Astrocyte of the cerebellum (primary cell): ENCODE data around the gene SDCCAG8.

ENCODE experiments used
- DNase-seq: peaks from one replicate; pipeline ENCODE4 v3.0.0-alpha.2; 2011; ENCODE audit warnings: low read depth
- H3K4me3 ChIP-seq: 2 replicates; pipeline ENCODE4 v1.5.1; 2011; ENCODE audit warnings: mild to moderate bottlenecking, low read depth, low read length, moderate library complexity
- in situ Hi-C: cut with HindIII; loops from 2 replicates; pipeline ENCODE4 v1.10.0; 2017; ENCODE audit warnings: low sequenced_read_pairs
- TF ChIP-seq, protein P1 (sequence below): IDR thresholded peaks from 2 replicates; pipeline ENCODE4 v1.5.1; 2012; ENCODE audit warnings: low read length, low read depth, moderate library complexity, mild to moderate bottlenecking; ENCODE audit errors: missing control alignments

The SDCCAG8 gene

DNA sequence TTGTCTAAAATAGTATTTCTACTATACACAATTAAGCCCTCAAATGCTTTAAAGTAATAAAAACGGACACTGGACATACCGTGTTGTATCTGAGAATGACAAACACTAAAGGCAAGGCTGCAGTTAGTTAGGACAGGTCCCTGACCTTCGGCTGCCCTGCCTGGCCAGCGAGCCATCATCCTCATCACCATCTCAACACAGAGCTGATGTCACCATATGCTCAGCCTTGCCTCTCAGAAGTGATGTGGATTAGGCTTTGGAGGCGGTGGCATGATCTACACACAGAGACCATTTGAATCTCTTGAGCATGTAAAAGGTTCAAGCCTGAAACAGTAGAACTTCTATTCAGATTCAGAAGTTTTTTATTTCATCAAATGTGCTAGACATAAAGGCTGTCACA is 244.7 kb downstream of the SDCCAG8 start:
- TF ChIP-seq, protein P1, sequence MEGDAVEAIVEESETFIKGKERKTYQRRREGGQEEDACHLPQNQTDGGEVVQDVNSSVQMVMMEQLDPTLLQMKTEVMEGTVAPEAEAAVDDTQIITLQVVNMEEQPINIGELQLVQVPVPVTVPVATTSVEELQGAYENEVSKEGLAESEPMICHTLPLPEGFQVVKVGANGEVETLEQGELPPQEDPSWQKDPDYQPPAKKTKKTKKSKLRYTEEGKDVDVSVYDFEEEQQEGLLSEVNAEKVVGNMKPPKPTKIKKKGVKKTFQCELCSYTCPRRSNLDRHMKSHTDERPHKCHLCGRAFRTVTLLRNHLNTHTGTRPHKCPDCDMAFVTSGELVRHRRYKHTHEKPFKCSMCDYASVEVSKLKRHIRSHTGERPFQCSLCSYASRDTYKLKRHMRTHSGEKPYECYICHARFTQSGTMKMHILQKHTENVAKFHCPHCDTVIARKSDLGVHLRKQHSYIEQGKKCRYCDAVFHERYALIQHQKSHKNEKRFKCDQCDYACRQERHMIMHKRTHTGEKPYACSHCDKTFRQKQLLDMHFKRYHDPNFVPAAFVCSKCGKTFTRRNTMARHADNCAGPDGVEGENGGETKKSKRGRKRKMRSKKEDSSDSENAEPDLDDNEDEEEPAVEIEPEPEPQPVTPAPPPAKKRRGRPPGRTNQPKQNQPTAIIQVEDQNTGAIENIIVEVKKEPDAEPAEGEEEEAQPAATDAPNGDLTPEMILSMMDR, result no peak
- in situ Hi-C loops, result no loop called here
- no peak overlapping the region for H3K4me3 ChIP-seq

DNA sequence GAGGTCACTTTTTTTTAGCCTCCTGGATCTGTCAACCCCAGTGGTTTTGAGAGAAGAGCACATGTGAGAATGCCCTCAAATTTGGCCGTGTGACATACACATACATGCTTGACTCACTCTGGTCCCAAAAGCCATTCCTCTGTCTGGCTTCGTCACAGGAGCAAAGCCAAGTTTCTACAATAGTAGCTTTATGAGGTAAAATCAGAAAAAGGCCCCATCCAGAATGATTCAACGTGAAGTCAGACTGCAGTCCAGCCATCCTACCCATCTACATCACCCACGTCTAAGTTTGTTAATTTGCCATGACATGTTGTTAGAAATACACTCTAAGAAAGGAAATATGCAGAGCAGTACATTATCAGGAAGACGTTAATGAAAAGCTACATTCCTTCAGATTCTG is 245.2 kb downstream of the SDCCAG8 start:
- DNase-seq, result no peak
- H3K4me3 ChIP-seq, result no peak overlapping the region
- in situ Hi-C loops, result no loop called here
- TF ChIP-seq, protein P1, result no peak

More for the DNA sequence above, 244.7 kb downstream of the SDCCAG8 start:
- DNase-seq, result no peak

DNA sequence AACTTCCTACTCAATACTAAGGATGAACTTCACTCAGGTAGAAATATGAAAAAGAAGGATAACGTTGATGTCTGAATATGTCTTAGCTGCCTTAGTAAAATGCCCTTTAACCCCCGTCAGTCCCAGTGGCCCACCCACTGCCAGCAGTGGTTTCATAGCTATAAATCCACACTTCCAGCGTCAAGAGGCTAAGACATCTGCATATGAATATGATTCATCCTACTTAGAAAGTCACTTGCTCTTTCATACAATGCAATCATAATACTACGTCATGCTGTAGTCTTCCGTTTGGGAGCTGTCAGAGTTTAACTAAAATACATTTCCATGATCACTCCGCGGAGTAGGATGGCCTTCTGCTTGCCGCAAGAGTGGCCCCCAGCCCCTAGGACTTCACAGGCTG is 247.3 kb downstream of the SDCCAG8 start:
- TF ChIP-seq, protein P1, result no peak
- DNase-seq, result no peak
- in situ Hi-C loops, result no loop called here
- no peak overlapping the region for H3K4me3 ChIP-seq

DNA sequence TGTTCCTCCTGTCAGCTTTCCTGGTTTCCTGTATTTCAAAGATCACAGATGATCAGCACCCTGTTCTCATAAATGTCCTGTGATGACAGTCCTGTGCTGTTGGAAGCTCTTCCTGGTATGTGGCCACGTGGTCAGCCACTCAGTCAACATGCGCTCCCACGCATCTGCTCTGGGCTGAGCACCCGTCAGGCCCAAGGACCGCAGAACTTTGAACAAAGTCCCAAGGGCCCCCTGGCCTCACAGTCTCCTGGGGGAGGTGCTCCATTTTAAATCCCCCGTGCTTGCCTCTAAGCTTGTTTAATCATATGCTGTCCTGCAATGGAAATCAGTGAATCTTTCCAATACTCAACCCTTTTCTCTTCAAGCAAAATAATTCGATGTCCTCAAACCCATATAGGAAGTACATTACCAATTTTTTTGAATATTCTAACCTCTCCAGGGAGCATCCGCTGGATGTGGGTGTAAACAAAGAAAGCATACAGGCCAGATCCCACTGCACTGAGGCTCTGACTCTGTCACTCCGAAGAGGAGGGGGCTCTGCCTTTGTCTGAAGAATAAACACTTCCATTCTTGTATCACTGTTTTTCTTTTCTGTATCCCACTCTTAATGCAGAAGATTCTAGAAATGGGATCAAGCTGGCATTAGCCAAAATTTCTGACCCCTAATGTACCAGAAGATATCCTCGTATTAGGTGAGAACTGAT is 250.3 kb downstream of the SDCCAG8 start:
- H3K4me3 ChIP-seq, result no peak overlapping the region
- TF ChIP-seq, protein P1, result no peak
- DNase-seq, result no peak
- in situ Hi-C loops, result no loop called here

GRCh38 chr1:243507001-243507671 is 251.3 kb downstream of the SDCCAG8 start:
- in situ Hi-C loops, result no loop called here
- no peak for DNase-seq
- TF ChIP-seq, protein P1, result no peak
- no peak overlapping the region for H3K4me3 ChIP-seq

DNA sequence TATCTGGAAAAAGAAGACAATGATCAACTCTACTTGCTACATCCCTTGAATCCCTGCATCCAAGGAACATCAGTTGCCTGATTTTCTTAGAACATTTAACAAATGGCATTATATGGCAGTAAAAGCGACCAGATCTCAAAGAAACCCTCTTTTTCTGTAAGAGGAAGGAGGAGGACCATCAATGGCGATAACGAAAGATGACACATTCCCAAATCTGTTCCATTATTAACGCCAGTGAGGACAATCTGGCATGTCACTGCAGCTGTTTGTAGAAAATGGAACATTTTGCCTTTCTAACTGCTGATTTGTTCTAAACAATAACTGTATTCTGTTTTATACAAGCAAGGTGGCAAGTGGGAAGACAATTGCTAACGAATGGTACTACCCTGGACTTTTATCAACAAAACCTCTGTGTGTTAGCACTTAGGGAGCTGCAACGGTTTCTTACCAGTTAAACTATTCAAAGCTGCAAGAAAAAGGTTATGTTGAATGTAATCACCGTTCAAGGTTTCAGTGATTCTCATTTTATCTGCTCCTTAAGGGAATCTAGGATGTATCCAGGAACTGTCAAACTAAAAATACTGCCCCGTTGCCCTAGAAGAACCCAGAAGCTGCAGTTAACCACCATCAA is 251.9 kb downstream of the SDCCAG8 start:
- TF ChIP-seq, protein P1, result no peak
- no peak overlapping the region for H3K4me3 ChIP-seq
- in situ Hi-C loops, result no loop called here
- DNase-seq, result no peak
